GM10847 (cell line): ENCODE results near the gene CCER1.

Experiments used
- POLR2A ChIP-seq: IDR thresholded peaks from 2 replicates; pipeline ENCODE4 v1.6.1; 2011; ENCODE audit not compliant: insufficient read length; ENCODE audit errors: extremely low read depth

Gene CCER1

DNA sequence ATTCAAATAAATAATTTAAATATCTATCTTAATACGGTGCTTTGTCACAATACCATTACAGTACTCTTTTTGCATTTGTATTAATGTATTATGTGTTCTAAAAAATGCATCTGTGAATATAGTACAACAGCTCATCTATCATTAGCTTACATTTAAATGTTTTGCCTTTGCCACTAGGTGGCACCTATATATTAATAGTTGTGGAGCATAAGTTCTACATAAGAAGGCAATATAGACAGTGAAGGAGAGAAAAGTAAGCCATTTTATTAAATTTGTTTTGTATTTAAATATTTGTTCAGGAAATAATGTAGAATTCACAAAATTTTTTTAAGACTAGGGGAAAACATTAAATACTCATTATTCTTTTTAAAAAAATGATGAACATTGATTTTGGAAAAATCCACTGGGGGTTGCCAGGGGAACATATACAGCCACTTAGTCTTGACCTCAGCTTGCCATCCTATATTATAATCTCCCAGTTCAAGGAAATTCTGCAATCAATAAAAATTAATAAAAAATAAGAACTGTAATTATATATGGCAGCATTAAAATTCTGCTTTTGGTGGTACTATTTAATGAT, 9.8 kb downstream of the CCER1 start:
- TF ChIP-seq POLR2A, result no peak

DNA sequence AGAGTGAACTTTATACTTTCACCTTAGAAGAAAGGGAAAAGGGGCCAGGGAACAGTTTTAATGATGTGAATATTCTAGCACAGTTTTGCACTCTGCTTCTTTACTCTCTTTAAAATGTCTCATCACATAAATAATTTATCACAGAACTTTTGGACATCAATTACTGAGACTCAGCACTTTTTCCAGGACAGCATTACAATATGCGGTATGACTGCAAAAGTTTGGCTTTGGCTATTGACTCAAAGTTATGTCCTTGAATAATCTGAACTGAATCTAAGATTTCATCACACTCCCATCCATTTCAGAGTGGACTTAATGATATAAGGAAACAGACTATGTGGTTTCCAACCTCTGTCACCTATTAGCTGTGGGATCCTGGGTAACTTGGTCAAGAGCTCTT, 11.7 kb downstream of the CCER1 start:
- TF ChIP-seq POLR2A, result no peak

DNA sequence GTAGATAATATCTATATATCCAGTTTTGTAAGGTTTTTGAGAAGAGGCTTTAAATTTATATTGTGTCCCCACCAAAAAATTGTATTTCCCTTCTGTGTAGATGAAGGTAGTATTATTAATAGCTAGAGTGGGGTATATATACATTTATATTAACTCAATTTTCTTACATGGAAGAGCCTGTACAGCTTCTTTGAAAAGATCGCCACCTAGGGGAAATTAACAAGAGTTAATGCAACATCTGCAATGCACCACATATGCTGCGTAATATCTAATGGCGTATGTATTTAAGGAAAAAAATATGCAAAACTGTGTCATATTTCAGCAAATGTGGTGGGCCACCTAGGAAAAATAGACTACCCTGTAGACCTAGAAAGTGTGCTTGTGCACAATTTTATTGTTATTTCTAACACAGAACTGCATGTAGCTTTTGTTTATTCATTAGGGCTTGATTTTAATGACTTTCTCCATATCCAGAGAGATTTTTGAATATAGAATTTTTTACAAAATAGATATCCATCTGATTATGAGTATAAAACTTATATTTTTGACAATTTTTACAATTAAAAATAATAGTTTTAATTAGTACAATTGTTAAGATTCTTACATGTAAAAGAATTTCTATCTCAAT, 14.0 kb downstream of the CCER1 start:
- TF ChIP-seq POLR2A, result no peak

DNA sequence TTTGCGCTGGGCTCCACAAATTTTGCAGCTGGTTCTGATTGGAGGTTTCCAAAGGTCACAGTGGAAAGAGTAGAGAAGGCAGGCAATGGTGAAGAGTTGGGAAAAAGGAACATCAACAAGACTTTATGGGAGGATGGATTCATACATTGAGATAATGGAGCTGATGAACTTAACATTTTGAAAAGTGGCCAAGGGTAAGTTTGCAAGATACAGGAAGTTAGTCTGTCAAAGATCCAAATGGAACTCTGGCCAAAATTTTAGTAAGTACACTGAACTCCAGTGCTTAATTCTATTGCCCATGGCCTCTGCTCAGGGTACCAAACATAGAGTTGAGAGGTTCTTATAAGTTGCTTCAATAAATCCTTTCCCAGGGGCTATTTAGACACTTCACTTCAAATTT, 15.6 kb downstream of the CCER1 start:
- TF ChIP-seq POLR2A, result no peak

DNA sequence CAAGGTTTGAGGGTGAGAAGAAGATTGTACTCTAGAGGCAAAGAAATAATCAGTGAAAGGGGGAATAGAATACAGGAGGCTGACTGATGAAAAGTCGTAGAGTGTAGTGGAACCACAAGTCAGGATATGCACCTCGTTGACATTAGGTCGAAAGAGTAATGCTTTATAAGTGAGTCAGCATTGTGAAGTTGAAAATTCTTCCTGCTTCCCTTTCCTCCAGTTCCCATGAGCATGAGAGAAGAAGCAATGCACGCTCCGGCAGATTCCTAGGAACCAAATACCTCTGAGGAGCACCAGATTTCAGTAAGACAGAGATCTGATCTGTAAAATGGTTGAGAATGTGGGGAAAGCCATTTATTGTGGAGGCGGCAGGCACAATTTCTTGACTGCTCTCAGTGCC, 16.5 kb downstream of the CCER1 start:
- no peak for TF ChIP-seq POLR2A

DNA sequence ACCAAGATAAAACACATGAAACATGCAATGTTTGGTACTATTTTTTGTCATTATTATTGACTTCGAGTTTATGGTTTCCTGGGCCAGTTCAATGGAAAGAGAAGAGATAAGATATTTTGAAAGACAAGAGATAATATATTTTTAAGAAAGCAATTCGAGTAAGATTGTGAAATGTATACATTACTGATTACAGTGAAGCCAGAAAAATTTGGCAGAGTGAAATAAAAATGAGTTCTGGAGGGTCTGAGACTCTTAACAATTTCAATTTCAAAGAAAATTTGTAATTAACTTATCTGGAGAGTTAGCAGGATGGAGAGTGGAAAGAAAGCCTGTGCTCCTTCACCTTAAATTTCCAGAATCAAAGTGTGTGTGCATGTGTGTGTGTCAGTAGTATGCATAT, 17.3 kb downstream of the CCER1 start:
- TF ChIP-seq POLR2A, result no peak

DNA sequence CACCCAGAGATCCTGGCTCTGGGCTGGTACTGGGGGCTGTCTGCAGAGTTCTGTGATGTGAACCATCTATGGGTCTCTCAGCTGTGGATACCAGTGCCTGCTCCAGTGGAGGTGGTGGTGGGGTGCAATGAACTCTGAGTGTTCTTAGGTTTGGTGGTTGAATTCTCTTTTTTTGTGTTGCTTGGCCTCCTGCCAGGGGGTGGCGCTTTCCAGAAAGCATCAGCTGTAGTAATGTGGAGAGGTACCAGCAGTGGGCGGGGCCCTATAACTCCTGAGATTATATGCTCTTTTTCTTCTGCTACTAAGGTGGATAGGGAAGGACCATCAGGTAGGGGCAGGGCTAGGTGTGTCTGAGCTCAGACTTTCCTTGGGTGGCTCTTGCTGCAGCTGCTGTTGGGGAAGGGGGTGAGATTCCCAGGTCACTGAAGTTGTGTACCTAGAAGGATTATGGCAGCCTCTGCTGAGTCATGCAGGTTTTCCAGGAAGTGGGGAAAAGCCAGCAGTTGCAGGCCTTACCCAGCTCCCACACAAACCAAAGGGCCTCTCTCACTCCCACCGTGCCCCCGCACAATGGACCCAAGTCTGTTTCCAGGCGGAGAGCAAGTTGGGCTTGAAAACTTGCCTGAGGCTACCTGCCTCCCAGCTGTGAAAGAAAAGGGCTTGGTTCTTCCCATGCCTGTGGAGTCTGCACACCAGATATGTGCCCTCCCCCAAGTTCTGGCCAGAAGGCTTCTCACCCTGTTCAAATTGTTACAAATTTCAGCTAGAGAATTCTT, 18.6 kb downstream of the CCER1 start:
- no peak for TF ChIP-seq POLR2A

DNA sequence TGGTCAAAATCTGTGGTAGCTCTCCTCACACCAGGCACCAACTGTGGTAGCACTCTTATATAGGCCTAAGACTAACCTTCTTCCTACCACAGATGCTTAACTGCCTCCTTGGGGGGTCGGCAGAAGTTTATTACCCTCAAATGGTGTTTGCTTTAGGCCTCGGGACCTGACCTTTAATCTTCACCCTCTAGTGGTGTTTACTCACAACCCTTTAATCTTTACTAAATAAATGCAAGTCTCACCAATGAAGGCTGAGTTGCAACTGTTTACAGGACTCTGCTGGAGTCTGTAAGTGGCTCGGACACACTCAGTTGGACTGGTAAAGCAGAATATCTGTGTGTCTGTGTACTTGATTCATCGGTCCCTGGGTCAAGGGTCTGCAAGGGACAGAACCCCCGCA, 29.4 kb downstream of the CCER1 start:
- no peak for TF ChIP-seq POLR2A

DNA sequence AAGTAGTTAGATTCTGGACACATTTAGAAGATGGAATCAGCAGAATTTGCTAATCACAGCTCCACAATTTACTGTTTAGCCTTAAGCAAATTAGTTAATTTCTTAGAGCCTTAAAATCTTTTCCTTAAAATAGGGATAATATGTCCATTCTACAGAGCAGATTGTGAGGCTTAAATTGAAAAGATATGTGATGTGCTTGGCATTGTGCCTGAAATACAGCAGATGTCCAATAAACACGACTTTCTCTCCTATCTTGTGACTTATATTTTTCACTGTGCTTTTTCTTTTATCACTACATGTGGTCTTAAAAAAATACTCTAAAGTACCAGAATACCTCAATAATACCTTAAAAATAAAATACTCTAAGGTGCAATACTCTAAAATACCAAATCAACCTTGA, 30.6 kb downstream of the CCER1 start:
- no peak for TF ChIP-seq POLR2A

DNA sequence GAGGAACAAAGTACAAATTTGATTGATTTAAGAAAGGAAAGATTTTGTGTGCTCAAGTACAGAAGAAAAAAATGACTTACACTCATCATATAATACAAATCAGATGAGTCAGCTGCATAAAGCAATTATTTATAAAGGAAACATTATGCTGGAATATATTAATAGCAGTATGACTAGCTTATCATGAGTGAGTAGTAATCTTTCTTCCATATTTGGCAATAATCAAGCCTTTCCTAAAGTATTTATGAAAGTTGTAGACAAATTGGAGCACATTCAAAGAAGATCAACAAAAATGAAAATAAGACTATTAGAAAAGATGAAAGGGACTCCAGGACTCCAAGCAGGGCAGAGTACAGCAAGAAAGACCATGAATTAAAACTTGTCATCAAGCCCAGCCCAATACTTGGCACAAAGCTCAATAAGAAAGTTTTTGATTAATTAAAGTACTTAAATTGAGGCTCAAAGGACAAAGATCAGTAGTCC, 32.8 kb downstream of the CCER1 start:
- no peak for TF ChIP-seq POLR2A

DNA sequence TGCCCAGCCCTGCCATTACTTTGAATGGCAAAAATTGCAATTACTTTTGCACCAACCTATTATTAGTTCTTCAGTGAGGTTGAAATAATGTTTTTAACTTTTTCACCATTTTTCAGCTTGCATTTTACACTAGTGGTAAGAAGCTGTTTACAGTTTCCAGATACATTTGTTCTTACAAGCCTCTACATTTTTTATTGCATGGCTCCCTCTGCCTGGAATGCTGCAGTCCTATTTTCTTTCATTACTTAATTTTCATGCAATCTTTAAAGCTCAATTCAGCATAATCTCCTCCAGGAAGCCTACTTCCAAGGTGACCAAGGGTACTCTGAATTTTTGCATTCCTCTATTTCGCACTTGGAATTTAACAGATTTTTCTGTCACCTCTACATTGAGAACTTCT, 33.4 kb downstream of the CCER1 start:
- TF ChIP-seq POLR2A, result no peak

DNA sequence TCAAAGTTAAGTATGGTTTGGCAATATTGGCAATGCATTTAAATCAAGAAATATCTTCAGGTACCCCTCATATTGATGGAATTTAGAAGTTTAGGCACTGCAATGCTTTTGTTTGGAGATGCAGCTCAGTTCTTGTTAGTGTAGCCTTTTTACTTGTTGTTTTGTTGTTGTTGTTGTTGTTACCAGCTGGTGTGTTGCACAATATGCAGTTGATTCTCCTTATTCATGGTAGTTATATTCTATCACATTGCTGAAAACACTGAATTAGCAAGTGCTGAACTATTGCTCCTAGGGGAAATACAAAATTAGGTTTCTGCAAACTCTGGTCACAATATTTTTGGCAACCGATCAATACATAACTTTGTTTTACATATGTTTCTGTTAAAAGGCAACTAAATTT, 34.8 kb downstream of the CCER1 start:
- no peak for TF ChIP-seq POLR2A

DNA sequence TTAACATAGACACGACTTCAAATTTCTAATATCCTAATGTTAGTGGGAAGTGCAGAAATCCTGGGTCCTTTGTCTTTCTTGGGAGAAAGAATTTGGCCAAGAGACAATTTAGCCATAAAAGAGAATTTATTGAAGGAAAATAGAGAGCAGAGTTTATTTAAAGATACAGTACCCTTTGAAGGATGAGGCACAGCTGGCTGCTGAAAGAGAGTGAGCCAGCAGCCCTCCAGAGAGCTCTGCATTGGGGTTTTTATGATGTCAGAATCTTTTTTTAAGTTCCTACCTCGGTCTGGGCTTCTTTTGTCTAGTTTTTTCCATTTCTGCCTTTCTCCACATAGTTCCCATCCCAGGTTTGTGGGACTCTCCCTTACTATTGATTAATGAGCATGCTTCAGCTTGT, 37.5 kb downstream of the CCER1 start:
- no peak for TF ChIP-seq POLR2A

DNA sequence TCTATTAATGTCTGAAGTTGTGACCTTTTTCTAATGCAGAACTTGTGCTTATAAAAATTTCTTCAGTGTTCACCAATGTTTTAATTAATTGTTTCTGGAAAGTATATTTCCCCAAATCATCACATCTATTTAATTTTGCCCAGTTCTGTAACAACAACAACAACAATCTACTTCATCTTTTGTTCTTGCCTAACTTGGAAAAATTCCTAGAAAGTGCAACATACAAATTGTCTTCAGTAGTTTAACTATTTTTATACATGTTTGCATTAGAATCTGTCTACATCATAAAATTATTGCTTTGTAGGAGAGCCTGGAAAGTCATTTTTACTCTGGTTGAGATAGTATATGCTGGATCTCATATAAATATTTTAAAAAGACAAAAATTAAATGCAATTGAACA, 38.5 kb downstream of the CCER1 start:
- no peak for TF ChIP-seq POLR2A

DNA sequence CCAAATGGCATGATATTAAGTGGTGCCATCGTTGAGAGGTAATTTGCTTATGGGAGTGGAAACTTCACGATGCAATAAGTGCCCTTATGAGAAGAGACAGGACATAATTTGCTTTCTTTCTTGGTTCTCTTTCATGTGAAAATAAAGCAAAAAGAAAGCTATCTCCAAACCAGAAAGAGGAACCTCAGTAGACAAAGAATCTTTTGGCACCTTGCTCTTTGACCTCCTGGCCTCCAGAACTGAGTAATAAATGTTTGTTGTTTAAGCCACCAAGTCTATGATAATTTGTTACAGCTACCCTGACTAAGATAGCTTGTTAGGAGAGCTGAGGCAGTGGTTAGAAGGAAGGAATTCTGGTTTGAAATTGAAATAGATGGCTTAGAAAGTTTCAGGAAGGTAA, 39.6 kb downstream of the CCER1 start:
- TF ChIP-seq POLR2A, result no peak

DNA sequence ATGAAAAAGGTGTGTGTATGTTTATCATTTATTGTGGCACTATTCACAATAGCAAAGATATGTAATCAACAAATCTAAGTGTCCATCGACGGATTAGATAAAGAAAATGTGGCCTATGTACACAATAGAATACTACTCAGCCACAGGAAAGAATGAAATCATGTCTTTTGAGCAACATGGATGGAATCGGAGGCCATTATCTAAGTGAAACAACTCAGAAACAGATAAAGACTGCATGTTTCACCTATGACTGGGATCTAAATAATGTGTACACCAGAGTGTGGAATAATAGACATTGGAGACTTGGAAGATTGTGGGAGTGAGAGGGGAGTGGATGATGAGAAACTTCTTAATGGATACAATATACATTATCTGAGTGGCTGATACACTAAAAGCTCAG, 44.0 kb downstream of the CCER1 start:
- no peak for TF ChIP-seq POLR2A

DNA sequence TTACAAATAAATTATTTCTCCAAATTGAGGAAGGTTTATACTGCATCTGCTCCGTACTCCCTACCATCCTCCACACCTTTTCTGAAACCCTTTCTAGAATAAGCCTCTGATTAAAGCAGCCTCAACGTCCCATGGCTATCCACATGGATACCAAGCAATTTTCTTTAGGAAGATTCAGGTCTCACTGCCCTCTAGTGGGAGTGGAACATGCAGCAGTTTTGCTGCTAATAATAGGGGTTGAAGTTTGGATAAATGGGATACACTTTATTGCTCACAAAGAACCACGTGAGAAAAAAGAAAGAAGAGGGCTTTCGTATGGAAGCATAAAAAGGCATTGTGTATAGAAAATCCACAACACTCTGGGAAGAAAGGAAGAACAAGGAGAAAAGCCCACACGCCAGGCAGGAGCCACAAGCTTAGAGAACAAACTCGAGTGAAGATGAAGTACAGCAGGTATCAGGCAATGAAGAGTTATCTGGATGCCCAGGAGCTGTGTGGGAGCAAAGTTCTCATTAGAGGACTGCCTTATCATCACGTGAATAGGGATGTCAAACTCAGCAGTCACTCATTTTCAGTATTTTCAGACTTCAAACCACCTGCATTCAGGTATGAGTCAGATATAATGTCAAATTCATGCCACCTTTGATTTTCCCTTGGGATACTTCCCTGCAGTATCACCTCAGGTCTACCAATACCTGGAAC, 45.8 kb downstream of the CCER1 start:
- TF ChIP-seq POLR2A, result no peak

DNA sequence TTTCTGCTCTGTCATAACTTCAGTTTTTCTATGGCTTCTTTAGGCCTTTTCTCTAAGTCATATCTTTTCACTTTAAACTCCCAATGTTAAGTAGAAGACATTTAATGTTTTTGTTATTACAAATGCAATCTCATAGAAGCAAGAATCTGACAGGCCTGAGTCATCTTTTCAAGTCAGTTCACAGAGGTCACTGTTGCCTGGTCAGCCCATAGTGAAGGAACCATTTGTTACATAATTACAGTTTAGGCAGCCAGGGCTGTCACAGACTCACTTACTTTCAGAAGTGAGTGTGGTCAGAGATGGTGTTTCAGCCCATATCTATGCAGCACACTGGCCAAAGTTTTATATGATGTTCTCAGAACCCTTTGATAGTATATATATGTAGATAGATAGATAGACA, 46.5 kb downstream of the CCER1 start:
- TF ChIP-seq POLR2A, result no peak
